HG03064 (cell line): ENCODE data around the gene LRP1.

Experiments used
- ATAC-seq: cut with Tn5 transposase; IDR thresholded peaks from one replicate; pipeline ENCODE4 v1.9.1; 2021; ENCODE audit warnings: low read depth; ENCODE audit not compliant: unreplicated experiment

LRP1 gene

GRCh38 chr12:57131896-57132744 lies 3.8 kb downstream of the LRP1 start:
- ATAC-seq = no peak

GRCh38 chr12:57133013-57133569 lies 4.8 kb downstream of the LRP1 start:
- no peak for ATAC-seq

DNA sequence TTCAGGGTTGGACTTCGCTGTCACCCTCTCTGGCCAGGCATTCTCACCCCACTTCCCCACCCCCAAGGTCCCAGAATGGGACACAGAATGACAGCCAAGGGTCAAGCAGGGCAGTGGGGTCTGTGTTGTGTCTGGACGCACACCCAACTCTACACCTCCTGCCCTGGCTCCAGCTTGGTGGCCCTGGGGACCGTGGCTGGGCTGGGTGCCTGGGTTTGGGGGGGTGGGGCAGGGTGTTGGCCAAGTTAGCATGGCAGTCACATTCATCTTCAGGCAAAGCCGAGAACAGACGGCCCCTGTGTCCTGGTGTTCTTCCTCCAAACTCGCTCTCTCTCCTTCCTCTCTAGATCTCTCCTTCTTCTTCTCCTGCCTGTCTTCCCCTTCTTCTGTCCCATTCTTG lies 5.6 kb downstream of the LRP1 start:
- no peak for ATAC-seq

DNA sequence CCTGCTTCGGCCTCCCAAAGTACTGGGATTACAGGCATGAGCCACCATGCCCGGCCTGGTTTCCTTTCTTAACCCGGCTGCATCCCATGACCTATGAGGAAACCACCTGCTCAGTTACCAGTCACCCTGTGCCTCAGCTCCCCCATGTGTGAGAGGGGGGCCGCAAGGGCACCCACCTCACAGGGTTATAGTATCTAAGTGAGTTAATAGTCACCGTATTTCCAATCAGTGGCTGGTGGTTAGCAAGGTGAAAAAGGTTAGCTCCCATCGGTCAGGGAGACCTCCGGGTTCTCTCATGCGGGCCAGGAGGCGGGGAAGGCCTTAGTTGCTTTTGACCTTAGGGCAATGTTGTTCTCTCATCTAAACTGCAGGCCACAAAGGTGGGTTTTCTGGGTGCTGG lies 6.7 kb downstream of the LRP1 start:
- ATAC-seq = no peak

DNA sequence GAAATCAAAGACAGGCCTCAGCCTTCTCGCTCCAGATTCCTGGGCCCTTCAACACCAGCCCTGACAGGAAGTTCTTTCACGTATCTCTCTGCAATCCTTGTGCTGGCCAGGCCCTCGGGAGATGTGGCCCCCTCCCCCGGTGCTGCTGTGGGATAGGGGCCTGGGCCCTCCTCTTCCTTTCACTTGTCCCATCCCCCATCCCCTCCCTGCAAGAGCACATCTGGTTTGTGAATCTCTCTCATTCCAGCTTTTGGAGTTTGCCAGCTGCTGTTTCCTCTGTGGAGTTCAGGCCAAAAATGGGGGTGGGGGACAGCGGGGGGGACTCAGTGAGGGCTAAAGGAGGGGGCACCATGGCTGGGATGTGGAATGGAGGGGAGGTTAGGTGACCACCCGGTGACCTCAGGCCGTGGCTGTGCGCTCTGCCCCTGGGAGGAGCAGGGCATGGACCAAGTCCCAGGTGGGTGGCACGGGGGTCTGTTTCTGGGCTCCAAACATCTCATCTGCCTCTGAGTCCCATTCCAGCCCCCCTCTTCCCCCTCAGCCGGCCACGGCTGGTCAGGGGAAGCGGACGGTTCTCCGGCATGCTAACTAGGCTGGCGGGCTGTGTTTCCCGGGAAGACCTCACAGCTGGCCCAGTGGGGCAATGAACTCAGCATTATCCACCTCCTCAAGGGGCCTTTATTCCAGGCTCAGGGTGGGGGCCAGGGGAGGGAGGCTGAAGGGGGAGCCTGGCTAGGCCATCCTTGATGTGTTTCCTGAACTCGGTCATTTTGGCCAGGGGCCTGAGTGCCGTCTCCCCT lies 7.4 kb downstream of the LRP1 start:
- ATAC-seq = no peak

DNA sequence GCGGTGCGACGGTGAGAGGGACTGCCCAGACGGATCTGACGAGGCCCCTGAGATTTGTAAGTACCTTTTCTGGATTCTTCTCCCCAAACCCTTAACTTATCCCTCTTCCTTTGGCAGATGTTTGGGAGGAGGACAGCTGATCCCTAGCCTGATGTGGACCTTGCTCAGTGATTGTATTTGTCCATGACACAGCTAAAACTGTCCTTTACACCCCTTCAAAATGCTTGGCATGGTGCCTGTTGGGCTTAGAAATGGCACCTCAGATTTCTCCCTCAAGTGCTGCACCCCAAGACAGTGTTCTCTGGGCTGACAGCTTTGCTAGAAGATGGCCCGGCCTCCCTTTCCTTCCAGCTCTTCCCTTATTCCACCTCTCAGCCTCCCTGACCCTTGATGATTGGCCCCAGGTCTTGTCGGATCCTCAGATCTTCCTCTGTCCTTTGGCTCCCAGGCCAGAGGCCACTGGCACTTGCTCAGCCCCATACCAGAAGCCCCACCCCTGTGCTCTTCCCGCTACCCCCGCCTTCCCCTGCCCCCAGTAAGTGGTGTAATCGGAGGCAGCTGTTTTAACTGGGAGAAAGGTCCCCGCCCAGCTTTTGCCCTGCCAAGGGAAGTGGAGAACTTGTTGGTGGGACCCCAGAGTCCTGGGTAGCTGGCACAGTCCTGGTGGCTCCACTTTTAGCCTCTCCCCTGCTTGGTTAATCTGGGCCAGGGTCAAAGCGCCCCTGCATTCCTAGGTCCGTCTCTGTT lies 10.4 kb downstream of the LRP1 start:
- no peak for ATAC-seq

- no peak for ATAC-seq
Observed at GRCh38 chr12:57139796-57140649, 11.7 kb downstream of the LRP1 start.

- no peak for ATAC-seq
Observed at GRCh38 chr12:57141249-57141648, 13.0 kb downstream of the LRP1 start.

GRCh38 chr12:57142121-57142520 lies 13.8 kb downstream of the LRP1 start:
- no peak for ATAC-seq

DNA sequence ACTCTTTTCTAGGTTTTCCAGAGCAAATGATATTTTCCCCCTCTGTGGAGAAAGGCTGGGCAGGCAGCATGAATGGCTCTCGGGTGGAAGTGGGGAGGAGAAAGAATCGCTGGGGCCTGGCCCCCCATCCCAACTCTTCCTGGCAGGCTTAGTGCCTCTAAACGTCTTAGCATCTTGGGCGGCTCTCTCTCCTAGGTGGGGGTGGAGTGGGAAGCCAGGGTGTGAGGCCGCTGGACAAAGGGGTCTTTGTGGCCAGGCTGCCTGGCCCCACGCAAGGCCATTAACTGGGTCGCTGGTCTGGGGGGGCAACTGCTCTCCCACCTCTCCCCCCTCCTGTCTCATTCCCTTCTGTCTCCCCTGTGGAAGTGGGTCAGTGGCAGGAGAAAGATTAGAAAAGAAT lies 14.4 kb downstream of the LRP1 start:
- ATAC-seq = no peak

GRCh38 chr12:57143454-57143853 lies 15.2 kb downstream of the LRP1 start:
- ATAC-seq = no peak

- no peak for ATAC-seq
Observed at GRCh38 chr12:57145460-57146059, 17.3 kb downstream of the LRP1 start.

- no peak for ATAC-seq
Observed at GRCh38 chr12:57146092-57146491, 17.8 kb downstream of the LRP1 start.

DNA sequence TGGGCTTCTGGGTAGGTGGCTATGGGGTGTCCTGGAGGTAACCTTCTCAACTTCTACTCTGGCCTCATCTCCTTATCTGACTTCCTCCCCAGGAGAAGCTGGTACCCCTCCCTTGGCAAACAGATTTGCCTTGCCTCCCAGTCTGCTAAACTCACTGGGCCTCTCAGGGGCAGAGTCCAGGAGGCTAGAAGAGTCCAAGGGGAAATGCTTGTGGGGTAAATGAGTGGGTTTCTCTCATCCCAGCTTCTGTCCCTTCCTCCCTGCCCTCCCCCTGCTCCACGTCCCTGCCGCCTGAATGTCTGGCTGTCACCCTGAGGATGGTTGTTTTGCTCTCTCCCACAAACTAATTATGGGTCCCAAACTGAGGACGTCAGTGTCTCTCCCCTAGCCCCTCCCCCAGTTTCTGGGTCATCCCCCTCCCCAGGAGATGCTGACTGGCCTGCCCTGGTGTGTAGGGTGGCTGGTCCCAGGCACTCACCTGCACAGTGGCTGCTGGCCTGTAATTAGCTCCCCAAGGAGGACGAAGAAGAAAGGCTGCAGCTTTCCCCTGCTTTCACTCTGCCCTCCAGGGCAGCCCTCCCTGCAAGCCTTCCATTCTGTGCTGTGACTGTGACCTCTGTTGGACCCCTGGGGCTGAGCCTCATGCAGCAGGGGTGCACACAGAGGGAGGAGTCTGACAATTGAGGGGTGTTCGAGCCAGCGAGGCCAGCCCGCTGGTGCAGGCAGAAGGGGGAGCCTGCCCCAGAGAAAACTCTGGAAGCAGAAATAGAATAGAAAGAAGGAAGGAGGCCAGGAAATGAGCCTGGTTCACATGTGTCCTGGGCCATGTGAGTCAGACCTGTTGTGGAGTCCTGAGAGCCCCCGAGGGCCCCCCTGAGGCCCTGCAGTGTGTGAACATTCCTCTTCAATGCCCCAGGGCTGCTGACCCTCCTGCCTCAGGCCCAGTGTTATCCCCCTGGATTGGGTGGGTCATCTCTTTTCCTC lies 19.0 kb downstream of the LRP1 start, which contains the start of gene LRP1-AS:
Gene LRP1-AS, minus strand, starts transcription at position 659 of the 984 bp plus-strand sequence.
- no peak for ATAC-seq

GRCh38 chr12:57148469-57149244 lies 20.4 kb downstream of the LRP1 start:
- no peak for ATAC-seq

DNA sequence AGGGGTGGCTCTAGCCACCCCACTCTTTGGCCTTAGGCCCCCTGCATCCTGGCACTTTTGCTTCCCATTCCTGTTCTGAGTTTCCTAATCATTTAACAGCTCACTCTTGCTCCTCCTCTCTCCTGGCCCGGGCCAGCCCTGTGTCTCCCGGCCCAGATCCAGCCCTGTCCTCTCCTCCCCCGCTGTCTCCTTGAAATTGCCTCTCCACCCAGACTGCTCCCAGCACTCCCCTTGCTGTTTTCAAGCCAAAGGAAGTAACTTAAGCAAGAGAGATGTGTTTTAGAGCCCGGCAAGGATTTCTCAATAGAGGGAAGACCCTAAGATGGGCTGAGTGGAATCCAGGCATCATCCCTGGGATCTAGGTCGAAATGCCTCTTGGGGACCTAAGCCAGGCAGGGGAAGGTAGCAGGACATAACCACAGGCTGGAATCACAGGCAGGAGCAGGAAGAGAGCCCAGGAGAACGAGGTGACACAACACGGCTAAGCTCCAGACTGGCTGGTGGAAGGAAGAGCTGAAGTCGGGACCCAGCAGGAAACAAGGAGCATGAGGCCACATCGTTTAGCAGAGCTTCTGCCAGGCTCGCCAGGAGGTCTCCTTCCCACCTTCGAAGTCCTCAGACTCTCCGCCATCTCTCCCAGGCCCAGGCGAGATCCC lies 21.1 kb downstream of the LRP1 start:
- no peak for ATAC-seq

- no peak for ATAC-seq
Observed at GRCh38 chr12:57150400-57151000, 22.2 kb downstream of the LRP1 start.
